Measurements from ENCODE around the gene KDM2A.

Gene KDM2A

DNA sequence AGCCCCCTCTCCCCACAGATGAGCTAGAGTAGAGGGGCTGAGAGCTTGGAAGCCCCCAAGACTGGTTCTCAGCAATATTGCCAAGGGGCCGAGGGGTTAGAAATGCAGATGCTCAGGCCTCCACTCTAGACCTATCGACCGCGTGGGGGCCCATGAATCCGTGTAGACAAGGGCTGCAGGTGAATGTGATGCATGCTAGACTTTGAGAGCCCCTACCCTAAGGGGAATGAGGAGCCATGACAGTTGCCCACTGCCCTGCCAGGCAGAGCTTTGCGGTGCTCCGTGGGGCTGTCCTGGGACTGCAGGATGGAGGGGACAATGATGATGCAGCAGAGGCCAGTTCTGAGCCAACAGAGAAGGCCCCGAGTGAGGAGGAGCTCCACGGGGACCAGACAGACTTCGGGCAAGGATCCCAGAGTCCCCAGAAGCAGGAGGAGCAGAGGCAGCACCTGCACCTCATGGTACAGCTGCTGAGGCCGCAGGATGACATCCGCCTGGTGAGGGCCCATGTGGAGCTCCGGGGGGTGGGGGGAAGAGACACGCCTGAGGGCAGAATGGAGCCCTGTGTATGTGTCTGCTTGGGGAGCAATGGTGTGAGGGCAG lies 185.5 kb downstream of the KDM2A start:
- no peak overlapping the region for H2AFZ ChIP-seq (ENCODE audit: low read depth, low read length)
- H4K20me1 ChIP-seq (ENCODE audit: insufficient read depth, low read length) = peaks cover 16% of the 10 kb centered on the region
- peaks cover 34% of the 10 kb centered on the region for H3K36me3 ChIP-seq (ENCODE audit: insufficient read depth, low read length)
- DNase-seq (no peak), ATAC-seq (ENCODE audit: insufficient read depth, low read depth) (0 out of 3 replicates have a peak, but pooled peaks have one; percentile 25)
- H3K4me3 ChIP-seq (ENCODE audit: low read depth in 1 of 2, low read length in 2 of 2) = no peak overlapping the region
- no peaks in the 10 kb centered on the region for H3K9me3 ChIP-seq (ENCODE audit: insufficient read depth, low read length, severe bottlenecking)
- H3K4me1 ChIP-seq (ENCODE audit: insufficient read depth, low read length) = no peaks in the 10 kb centered on the region
- no peaks in the 10 kb centered on the region for H3K79me2 ChIP-seq (ENCODE audit: insufficient read depth, low read length)
- TF ChIP-seq, protein P1, sequence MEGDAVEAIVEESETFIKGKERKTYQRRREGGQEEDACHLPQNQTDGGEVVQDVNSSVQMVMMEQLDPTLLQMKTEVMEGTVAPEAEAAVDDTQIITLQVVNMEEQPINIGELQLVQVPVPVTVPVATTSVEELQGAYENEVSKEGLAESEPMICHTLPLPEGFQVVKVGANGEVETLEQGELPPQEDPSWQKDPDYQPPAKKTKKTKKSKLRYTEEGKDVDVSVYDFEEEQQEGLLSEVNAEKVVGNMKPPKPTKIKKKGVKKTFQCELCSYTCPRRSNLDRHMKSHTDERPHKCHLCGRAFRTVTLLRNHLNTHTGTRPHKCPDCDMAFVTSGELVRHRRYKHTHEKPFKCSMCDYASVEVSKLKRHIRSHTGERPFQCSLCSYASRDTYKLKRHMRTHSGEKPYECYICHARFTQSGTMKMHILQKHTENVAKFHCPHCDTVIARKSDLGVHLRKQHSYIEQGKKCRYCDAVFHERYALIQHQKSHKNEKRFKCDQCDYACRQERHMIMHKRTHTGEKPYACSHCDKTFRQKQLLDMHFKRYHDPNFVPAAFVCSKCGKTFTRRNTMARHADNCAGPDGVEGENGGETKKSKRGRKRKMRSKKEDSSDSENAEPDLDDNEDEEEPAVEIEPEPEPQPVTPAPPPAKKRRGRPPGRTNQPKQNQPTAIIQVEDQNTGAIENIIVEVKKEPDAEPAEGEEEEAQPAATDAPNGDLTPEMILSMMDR (IDR thresholded peaks at IDR 0.05; ENCODE audit: borderline replicate concordance, extremely low read depth, low read length, poor library complexity, severe bottlenecking) = no peak
- TF ChIP-seq EZH2 (IDR thresholded peaks at IDR 0.05; ENCODE audit: borderline replicate concordance, low read depth, low read length, severe bottlenecking) = no peak
- no peaks in the 10 kb centered on the region for H3K27me3 ChIP-seq (ENCODE audit: insufficient read depth, low read length, poor library complexity)
- no peak overlapping the region for H3K27ac ChIP-seq (ENCODE audit: low read length)
- no peak overlapping the region for H3K4me2 ChIP-seq (ENCODE audit: insufficient read depth, low read length)
- H3K9ac ChIP-seq (ENCODE audit: low read depth, low read length) = no peak overlapping the region

DNA sequence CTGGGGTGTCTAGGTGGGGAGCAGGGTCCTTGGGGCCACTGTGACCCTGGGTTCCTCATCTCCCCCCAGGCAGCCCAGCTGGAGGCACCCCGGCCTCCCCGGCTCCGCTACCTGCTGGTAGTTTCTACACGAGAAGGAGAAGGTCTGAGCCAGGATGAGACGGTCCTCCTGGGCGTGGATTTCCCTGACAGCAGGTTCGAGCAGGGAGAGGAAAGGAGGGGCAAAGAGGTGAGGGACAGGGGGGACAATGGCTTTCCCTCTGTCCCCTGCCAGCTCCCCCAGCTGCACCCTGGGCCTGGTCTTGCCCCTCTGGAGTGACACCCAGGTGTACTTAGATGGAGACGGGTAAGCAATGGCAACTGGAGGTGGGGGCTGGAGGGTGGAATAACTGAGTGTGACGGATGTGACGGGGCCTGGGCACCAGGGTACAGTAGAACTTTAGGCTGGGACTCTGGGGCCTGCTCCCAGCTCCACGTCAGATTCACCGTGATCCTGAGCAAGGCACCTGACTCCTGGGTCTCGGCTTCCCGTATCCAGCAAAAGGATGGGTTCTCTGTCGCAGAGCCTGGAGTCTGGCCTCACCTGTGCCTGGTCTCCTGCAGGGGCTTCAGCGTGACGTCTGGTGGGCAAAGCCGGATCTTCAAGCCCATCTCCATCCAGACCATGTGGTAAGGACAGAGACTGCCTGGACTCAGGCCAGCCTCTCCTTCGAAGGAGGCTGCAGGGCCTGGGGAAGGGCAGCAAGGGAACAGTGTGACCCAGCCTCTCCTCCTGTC lies 187.9 kb downstream of the KDM2A start:
- H4K20me1 ChIP-seq (ENCODE audit: insufficient read depth, low read length) = peaks cover under 1% of the 10 kb centered on the region; the same call in 1 of the 2 replicates
- H3K36me3 ChIP-seq (ENCODE audit: insufficient read depth, low read length) = peaks cover 10% of the 10 kb centered on the region
- no peaks in the 10 kb centered on the region for H3K4me1 ChIP-seq (ENCODE audit: insufficient read depth, low read length)
- DNase-seq = no peak
- H3K4me2 ChIP-seq (ENCODE audit: insufficient read depth, low read length) = no peak overlapping the region
- H3K4me3 ChIP-seq (ENCODE audit: low read depth in 1 of 2, low read length in 2 of 2) = no peak overlapping the region
- no peaks in the 10 kb centered on the region for H3K9me3 ChIP-seq (ENCODE audit: insufficient read depth, low read length, severe bottlenecking)
- no peak for ATAC-seq (ENCODE audit: insufficient read depth, low read depth)
- no peak overlapping the region for H3K27ac ChIP-seq (ENCODE audit: low read length)
- no peaks in the 10 kb centered on the region for H3K79me2 ChIP-seq (ENCODE audit: insufficient read depth, low read length)
- no peaks in the 10 kb centered on the region for H3K27me3 ChIP-seq (ENCODE audit: insufficient read depth, low read length, poor library complexity)
- TF ChIP-seq, protein P1 (IDR thresholded peaks at IDR 0.05; ENCODE audit: borderline replicate concordance, extremely low read depth, low read length, poor library complexity, severe bottlenecking) = no peak
- TF ChIP-seq EZH2 (IDR thresholded peaks at IDR 0.05; ENCODE audit: borderline replicate concordance, low read depth, low read length, severe bottlenecking) = no peak
- no peak overlapping the region for H3K9ac ChIP-seq (ENCODE audit: low read depth, low read length)
- no peak overlapping the region for H2AFZ ChIP-seq (ENCODE audit: low read depth, low read length)

DNA sequence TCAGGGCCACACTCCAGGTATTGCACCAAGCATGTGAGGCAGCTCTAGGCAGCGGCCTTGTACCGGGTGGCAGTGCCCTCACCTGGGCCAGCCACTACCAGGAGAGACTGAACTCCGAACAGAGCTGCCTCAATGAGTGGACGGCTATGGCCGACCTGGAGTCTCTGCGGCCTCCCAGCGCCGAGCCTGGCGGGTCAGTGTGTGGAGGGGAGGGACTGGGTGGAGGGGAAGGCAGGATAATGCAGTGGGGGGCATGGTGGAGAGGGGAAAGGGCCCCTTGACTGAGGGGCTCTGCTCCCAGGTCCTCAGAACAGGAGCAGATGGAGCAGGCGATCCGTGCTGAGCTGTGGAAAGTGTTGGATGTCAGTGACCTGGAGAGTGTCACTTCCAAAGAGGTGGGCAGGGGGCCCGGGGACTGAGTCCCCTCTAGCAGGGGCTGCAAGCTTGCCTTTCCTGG lies 188.5 kb downstream of the KDM2A start:
- Histone ChIP-seq H3K27me3 (ENCODE audit: insufficient read depth, low read length, poor library complexity) (no peaks in the 10 kb centered on the region), H3K27ac (ENCODE audit: low read length) (no peak overlapping the region), H3K4me1 (ENCODE audit: insufficient read depth, low read length) (no peaks in the 10 kb centered on the region), H4K20me1 (ENCODE audit: insufficient read depth, low read length) (no peaks in the 10 kb centered on the region), H2AFZ (ENCODE audit: low read depth, low read length) (no peak overlapping the region), H3K4me3 (ENCODE audit: low read depth in 1 of 2, low read length in 2 of 2) (no peak overlapping the region), H3K36me3 (ENCODE audit: insufficient read depth, low read length) (peaks cover 4% of the 10 kb centered on the region; the same call in 1 of the 2 replicates), H3K9me3 (ENCODE audit: insufficient read depth, low read length, severe bottlenecking) (no peaks in the 10 kb centered on the region), H3K4me2 (ENCODE audit: insufficient read depth, low read length) (no peak overlapping the region), H3K9ac (ENCODE audit: low read depth, low read length) (no peak overlapping the region), H3K79me2 (ENCODE audit: insufficient read depth, low read length) (no peaks in the 10 kb centered on the region)
- TF ChIP-seq EZH2 (IDR thresholded peaks at IDR 0.05; ENCODE audit: borderline replicate concordance, low read depth, low read length, severe bottlenecking) = no peak
- TF ChIP-seq, protein P1 (IDR thresholded peaks at IDR 0.05; ENCODE audit: borderline replicate concordance, extremely low read depth, low read length, poor library complexity, severe bottlenecking) = no peak
- ATAC-seq (ENCODE audit: insufficient read depth, low read depth) = no peak
- no peak for DNase-seq
